ENCODE data around the gene LRFN4. TPM values are rescaled to one million over a fixed set of nuclear protein-coding genes. Genes with fewer than 3 reads are reported as not detected.

LRFN4 gene
- total and polyA plus RNA-seq, 2 of the 13 experiments (the other 11 are each of a cell fraction or from before 2014, with no cell fraction given): 1.3 to 6.8 TPM

DNA sequence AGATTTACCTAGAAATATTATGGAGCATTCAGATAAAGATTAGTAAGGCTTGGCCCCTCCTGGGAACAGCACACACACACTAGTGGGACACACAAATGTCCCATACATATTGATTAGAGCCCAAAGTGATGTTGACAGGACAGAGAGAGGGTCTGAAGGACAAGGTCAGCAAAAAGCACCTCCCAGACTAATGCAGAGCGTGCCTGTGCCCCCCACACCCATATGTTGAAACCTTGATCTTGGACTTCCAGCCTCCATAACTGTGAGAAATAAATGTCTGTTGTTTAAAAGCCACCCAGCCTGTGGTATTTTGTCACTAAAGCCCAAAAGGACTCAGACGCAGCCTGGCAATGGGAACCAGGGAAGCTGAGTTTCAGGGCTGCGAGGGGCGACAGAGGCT, 27.6 kb downstream of the LRFN4 start:
- H3K9me3 ChIP-seq (ENCODE audit: low read length): no peaks in the 10 kb centered on the region
- H2AFZ ChIP-seq (ENCODE audit: low read length): no peak overlapping the region
- H3K27me3 ChIP-seq (ENCODE audit: control insufficient read depth in 1 of 2, insufficient read depth in 2 of 2, low read length in 2 of 2): no peaks in the 10 kb centered on the region
- ATAC-seq (peak; percentile 41), DNase-seq (ENCODE audit: low spot score) (peak; percentile 33), FAIRE-seq (no peak)
- peaks cover 23% of the 10 kb centered on the region; the same call in 1 of the 2 replicates for H4K20me1 ChIP-seq (ENCODE audit: insufficient read depth, low read length)
- in situ Hi-C loops (cut with HindIII; ENCODE audit: extremely low pct_ligation_motif_present, low pct_unique_long_range_greater_than_20kb): no loop called here
- H3K79me2 ChIP-seq (ENCODE audit: insufficient read depth, low read length): peaks cover 29% of the 10 kb centered on the region
- no peak overlapping the region for H3K4me2 ChIP-seq (ENCODE audit: low read depth, low read length)
- 80% methylated on average over 4 of the region's 4 CpGs for WGBS (ENCODE audit: low lambda C conversion rate)
- no peak overlapping the region for H3K4me3 ChIP-seq (replicated peaks in 1 of 3; ENCODE audit: insufficient read depth in 1 of 3, low read depth in 2 of 3, low read length in 3 of 3)
- CTCF ChIA-PET (ENCODE audit: low intra/inter-chr PET ratio, low total read pairs): no interaction called here
- no TSS peak for BruUV-seq (replicated peaks)
- H3K36me3 ChIP-seq (replicated peaks in 1 of 2; ENCODE audit: control insufficient read depth in 1 of 2, insufficient read depth in 2 of 2, low read length in 2 of 2): peaks cover 2 to 22% of the 10 kb centered on the region in 2 experiments; a peak in 3 of 5 replicates
- H3K9ac ChIP-seq (ENCODE audit: insufficient read depth, low read depth, low read length): no peak overlapping the region
- peaks cover 30% of the 10 kb centered on the region for H3K4me1 ChIP-seq (ENCODE audit: insufficient read depth, low read length)
- POLR2A ChIA-PET: interaction anchor here (1.4 kb wide), 1 partner anchor 22 kb away, joined by 3 read pairs; no protein-coding TSS in a partner anchor
- intact Hi-C loops (cut with micrococcal nuclease; ENCODE audit: unreplicated experiment): loop anchor here (2.0 kb wide), 1 partner anchor 92 kb away; no protein-coding TSS in a partner anchor
- H3K27ac ChIP-seq (ENCODE audit: extremely low read length, insufficient read depth, low read length): no peak overlapping the region
- TF ChIP-seq, protein P1, sequence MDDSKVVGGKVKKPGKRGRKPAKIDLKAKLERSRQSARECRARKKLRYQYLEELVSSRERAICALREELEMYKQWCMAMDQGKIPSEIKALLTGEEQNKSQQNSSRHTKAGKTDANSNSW (CRISPR knock-in tag; IDR thresholded peaks at IDR 0.05; ENCODE audit: borderline replicate concordance): no peak
- TF ChIP-seq NFKB2 (CRISPR knock-in tag; IDR thresholded peaks at IDR 0.05; ENCODE audit: borderline replicate concordance) (no peak), FOXJ3 (CRISPR knock-in tag; IDR thresholded peaks at IDR 0.05; ENCODE audit: borderline replicate concordance) (0 out of 2 replicates have a peak, but pooled peaks have one; percentile 24), ZNF576 (CRISPR knock-in tag; IDR thresholded peaks at IDR 0.05) (no peak), NCOA2 (CRISPR knock-in tag; IDR thresholded peaks at IDR 0.05) (0 out of 2 replicates have a peak, but pooled peaks have one; percentile 20), KAT2B (IDR thresholded peaks at IDR 0.05; ENCODE audit: borderline replicate concordance, low read depth, low read length) (no peak), MAFK (conservative IDR thresholded peaks at IDR 0.05 in 1 of 2, IDR thresholded peaks at IDR 0.05 in 1 of 2; ENCODE audit: low read length in 2 of 2) (peak; percentile 61 to 72), FOXO1 (CRISPR knock-in tag; IDR thresholded peaks at IDR 0.05) (peak; percentile 48; the same call in 1 of the 2 replicates), MED1 (CRISPR knock-in tag; IDR thresholded peaks at IDR 0.05) (peak; percentile 33; the same call in 1 of the 2 replicates), ZSCAN9 (CRISPR knock-in tag; IDR thresholded peaks at IDR 0.05; ENCODE audit: borderline replicate concordance) (no peak), KDM1A (CRISPR knock-in tag; IDR thresholded peaks at IDR 0.05) (no peak), ZNF678 (CRISPR knock-in tag; IDR thresholded peaks at IDR 0.05) (no peak), ZNF746 (CRISPR knock-in tag; IDR thresholded peaks at IDR 0.05) (no peak), ZFAT (CRISPR knock-in tag; conservative IDR thresholded peaks at IDR 0.05) (no peak), ZFYVE20 (CRISPR knock-in tag; IDR thresholded peaks at IDR 0.05; ENCODE audit: borderline replicate concordance, low read depth) (no peak), ZFP36 (IDR thresholded peaks at IDR 0.05; ENCODE audit: borderline replicate concordance, low read depth, low read length, partially characterized antibody) (no peak), PAWR (CRISPR knock-in tag; IDR thresholded peaks at IDR 0.05; ENCODE audit: borderline replicate concordance) (no peak), SAFB2 (CRISPR knock-in tag; IDR thresholded peaks at IDR 0.05; ENCODE audit: borderline replicate concordance, low read depth) (no peak), SKI (IDR thresholded peaks at IDR 0.05; ENCODE audit: partially characterized antibody) (peak; percentile 98)
- TF ChIP-seq, protein P2, sequence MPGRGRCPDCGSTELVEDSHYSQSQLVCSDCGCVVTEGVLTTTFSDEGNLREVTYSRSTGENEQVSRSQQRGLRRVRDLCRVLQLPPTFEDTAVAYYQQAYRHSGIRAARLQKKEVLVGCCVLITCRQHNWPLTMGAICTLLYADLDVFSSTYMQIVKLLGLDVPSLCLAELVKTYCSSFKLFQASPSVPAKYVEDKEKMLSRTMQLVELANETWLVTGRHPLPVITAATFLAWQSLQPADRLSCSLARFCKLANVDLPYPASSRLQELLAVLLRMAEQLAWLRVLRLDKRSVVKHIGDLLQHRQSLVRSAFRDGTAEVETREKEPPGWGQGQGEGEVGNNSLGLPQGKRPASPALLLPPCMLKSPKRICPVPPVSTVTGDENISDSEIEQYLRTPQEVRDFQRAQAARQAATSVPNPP (CRISPR knock-in tag; IDR thresholded peaks at IDR 0.05): no peak
- TF ChIP-seq, protein P3, sequence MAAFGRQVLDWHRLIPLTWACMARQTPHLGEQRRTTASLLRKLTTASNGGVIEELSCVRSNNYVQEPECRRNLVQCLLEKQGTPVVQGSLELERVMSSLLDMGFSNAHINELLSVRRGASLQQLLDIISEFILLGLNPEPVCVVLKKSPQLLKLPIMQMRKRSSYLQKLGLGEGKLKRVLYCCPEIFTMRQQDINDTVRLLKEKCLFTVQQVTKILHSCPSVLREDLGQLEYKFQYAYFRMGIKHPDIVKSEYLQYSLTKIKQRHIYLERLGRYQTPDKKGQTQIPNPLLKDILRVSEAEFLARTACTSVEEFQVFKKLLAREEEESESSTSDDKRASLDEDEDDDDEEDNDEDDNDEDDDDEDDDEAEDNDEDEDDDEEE (CRISPR knock-in tag; IDR thresholded peaks at IDR 0.05): no peak
- TF ChIP-seq, protein P4, sequence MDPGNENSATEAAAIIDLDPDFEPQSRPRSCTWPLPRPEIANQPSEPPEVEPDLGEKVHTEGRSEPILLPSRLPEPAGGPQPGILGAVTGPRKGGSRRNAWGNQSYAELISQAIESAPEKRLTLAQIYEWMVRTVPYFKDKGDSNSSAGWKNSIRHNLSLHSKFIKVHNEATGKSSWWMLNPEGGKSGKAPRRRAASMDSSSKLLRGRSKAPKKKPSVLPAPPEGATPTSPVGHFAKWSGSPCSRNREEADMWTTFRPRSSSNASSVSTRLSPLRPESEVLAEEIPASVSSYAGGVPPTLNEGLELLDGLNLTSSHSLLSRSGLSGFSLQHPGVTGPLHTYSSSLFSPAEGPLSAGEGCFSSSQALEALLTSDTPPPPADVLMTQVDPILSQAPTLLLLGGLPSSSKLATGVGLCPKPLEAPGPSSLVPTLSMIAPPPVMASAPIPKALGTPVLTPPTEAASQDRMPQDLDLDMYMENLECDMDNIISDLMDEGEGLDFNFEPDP (CRISPR knock-in tag; conservative IDR thresholded peaks at IDR 0.05): no peak
